Fibroblast of mammary gland (primary cell): Measurements from ENCODE around the gene RS1.

Experiments
- DNase-seq: peaks from one replicate; pipeline ENCODE4 v3.0.0-alpha.2; 2010; ENCODE audit warnings: low read depth
- H3K4me3 ChIP-seq: 2 replicates; pipeline ENCODE4 v1.5.1; 2011; ENCODE audit warnings: low read depth, mild to moderate bottlenecking, low read length, moderate library complexity; ENCODE audit not compliant: control insufficient read depth
- CTCF ChIP-seq: conservative IDR thresholded peaks from 2 replicates; pipeline ENCODE4 v1.5.1; 2011; ENCODE audit warnings: low read depth, low read length, inconsistent platforms; ENCODE audit not compliant: control insufficient read depth, insufficient read depth

The RS1 gene

DNA sequence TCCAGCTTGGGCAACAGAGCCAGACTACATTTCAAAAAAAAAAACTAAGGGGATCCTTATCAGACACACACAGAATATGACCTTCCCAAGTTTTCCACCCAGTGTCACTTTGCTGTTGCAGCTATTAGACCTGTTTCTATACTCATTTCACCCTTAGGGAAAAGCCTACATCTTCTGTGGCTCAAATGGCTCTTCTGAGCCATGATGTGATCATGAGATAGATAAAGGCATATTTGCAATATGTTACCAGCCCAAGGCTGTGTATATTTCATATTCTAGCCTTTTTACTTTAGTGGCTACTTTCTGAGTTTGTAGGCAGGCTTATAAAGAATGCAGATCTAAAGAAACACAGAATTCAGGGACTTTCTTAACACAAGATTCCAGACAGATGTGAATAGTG is 19.3 kb downstream of the RS1 start:
- no peak overlapping the region for H3K4me3 ChIP-seq
- TF ChIP-seq CTCF = no peak
- DNase-seq = no peak

DNA sequence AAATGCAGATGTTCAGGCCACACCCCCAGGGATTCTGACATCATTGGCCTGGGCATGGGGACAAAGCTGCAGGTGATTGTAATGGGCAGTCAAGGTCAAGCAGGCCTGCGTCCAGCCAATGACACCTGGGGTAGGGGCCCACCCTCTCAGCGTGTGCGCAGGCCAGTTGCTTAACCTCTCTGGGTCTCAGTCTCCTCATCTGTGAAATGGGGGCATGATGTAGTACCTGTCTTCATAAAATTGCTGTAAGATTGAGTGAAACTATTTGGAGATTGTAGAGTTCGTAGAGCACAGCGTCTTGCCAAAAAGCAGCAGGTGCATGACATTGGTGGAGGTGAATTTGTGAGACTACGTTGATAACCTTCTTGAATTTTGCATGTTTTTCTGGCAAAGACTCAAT is 21.2 kb downstream of the RS1 start:
- no peak for DNase-seq
- no peak for TF ChIP-seq CTCF
- no peak overlapping the region for H3K4me3 ChIP-seq

GRCh38 chrX:18649498-18649951 is 22.4 kb downstream of the RS1 start:
- TF ChIP-seq CTCF = no peak
- no peak overlapping the region for H3K4me3 ChIP-seq
- no peak for DNase-seq

DNA sequence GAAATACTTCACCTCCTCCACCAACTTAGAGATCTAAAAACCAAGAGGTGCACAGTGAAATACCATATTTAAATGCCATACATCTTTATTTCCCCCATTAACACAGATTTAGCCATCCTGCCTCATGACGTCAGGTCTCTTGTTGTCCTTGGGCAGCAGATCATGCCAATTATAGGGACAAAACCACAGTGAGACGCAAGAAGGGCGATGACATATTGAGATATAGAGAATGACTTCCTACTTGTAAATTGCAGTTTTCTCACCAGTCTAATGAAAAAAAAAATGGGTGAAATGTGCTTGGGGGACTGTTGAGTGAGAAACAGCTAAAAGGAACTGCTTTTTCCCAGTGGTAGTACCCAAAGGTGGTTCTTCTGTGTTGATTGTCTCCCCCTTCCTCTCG is 24.3 kb downstream of the RS1 start:
- TF ChIP-seq CTCF = no peak
- no peak for DNase-seq
- no peak overlapping the region for H3K4me3 ChIP-seq

DNA sequence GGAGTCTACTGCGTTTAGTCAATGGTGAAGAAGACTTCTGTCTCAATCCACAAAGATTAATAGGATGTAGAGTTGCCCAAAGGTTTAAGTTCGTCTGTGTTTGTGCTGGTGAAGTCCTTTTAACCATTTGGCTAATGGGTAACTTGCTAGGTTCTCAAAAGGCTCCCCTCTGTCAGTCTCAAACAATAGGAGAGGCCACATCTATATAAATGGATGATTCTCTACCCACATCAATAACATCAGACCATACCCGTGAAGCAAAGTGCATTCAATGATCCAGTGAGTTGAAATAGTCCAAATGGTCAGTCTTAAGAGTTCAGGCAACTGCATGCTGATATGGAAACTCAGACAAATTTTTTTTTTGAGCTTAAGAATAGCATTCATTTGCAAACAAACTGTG is 28.1 kb downstream of the RS1 start:
- no peak for DNase-seq
- H3K4me3 ChIP-seq = no peak overlapping the region
- no peak for TF ChIP-seq CTCF

DNA sequence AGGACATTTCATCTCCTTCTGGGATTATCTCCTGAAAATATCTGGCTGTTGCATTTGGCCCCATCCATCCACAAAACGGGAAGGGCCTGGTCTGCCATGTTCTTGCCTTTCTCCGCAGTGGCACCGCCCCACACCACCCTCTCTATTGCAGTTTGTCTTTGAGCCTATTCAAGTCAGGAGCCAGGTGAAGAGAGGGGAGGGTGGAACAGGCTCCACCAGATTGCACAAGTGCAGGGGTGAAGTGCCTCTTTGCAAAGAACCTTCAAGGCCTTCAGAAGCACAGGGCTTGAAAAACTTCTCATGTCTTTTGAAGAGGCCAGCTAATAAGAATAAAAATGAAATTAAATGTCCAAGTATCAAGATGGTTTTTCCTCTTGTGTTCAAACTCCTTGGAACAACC is 28.7 kb downstream of the RS1 start:
- no peak overlapping the region for H3K4me3 ChIP-seq
- no peak for DNase-seq
- no peak for TF ChIP-seq CTCF

- DNase-seq = no peak
- no peak overlapping the region for H3K4me3 ChIP-seq
- no peak for TF ChIP-seq CTCF
These were observed 31.2 kb downstream of the RS1 start for GRCh38 chrX:18640686-18641085.
